ENCODE data around the gene ANGPT4.
"Not testable (repeated sequence)": the region's sequence is repeated elsewhere in the genome, so short reads cannot be mapped to it uniquely, and the experiment has no call there.

ANGPT4 gene

DNA sequence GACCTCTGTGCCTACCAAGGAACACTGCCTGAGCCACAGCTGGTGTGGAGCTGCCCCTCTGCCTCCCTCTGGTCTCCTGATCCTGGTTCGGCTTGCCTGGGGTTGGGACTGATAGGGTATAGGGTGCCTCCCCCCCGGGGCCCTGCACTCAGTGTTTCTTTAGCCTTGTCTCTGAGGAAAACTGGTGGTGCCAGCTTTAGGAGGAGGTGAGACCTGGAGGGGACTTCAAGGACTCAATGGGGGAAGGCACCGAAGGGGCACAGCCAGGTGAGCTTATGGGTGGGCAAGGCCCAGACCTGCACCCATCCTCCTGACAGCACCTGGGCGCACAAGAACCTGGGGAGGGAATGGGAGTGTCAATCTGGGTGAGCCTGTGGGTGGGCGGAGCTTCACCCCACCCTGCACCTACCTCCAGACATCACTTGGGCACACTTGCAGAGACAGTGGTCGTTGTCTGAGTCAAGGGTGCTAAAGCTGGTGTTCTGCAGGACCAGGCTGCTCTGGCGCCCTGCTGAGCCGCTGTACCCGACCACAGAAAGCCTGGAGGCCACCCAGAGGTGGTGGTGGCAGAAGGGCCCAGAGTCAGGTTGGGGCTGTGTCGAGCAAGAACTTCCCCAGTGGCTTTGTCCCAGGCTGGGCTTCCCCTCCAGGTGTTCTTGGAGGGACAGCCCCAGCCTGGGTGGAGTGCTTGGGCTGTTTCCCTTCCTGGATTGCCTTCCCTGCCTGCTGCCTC lies 42.1 kb downstream of the ANGPT4 start:
- no peak for DNase-seq (ENCODE audit: low read depth in 2 of 2)

DNA sequence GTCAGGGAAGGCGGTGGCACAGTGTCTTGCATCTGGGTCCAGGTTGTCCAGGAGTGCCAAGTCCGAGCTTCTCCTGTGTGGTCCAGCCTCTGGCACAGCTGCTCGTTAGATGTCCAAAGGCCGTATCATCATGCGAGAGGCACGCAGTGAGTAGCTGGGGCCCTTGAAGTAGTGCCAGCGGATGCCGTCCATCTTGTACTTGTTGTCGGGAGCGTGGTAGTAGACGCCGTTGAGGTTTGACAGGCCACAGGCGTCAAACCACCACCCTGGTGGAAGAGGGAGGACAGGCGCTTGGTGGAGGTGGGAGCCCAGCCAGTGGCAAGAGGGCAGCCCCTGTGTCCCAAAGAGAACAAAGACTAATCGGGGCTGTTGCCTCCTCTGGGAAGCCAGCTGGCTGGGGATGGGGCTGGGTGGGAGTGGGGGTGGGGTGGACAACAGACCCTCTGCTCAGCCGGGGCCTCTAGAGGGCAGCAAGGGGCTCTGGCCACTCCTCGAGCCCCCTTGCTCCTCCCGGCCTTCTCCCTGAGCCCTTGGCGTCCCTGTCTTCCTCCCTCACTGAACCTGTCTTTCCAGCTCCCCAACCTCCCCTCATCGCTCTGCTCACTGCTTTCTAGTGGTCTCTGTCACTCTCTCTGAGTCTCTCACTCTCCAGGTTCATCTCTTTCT lies 43.1 kb downstream of the ANGPT4 start:
- DNase-seq (ENCODE audit: low read depth in 2 of 2), result no peak

DNA sequence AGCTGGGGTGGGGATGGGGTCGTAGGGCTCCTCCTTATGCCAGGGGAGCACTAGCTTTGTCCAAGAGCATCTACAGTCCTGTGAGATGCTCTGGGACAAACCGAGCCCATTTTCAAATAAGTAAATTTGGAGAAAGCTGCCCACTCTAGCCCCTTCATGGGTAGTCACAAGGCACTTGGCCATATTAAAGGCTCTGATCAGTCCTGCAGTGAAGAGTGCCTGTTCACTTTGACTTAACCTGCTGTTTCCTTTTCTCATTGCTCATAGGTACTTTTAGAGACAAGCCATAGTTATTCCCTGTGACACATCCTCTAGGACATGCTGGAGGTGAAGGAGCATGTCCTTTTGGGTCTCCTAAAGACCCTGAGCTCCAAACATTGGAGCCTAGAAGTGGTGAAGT lies 44.2 kb downstream of the ANGPT4 start:
- no peak for DNase-seq (ENCODE audit: low read depth in 2 of 2)

DNA sequence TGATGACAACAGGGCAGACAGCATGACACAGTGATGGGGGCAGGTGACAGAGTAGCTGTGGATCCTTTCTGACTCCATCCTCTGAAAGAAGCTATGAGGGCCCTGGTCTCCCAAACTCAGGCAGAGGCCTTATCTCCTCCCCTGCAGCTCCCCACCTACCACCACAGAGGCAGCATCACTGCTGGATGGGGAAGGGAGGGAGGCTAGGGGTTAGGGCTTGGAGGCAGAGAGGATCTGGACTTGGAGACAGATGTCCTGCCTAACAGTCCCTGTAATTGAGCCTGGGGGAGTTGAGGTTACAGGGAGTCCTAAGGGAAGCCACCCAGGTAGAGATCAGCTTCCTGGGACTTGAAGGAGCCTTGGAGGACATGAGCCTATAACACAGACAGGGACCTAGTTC lies 44.7 kb downstream of the ANGPT4 start:
- DNase-seq (ENCODE audit: low read depth in 2 of 2), result no peak

DNA sequence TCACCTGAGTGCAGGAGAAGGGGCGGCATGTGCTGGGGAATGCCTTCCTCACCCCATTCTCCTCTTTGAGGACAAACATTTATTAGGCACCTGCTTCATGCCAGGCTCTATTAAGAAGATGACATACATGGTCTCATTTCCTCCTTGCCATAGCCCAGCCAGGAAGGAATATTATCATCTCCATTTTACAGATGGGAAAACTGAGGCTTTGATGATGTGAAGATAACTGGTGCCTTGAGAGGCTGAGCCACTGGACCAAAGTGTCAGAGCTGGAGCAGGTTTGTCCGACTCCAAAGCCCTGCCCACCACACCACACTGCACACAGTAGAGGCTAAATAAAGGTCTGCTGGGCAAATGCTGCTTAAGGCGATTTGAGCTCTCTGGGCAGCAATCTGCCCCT lies 45.4 kb downstream of the ANGPT4 start:
- DNase-seq (ENCODE audit: low read depth in 2 of 2), result no peak

DNA sequence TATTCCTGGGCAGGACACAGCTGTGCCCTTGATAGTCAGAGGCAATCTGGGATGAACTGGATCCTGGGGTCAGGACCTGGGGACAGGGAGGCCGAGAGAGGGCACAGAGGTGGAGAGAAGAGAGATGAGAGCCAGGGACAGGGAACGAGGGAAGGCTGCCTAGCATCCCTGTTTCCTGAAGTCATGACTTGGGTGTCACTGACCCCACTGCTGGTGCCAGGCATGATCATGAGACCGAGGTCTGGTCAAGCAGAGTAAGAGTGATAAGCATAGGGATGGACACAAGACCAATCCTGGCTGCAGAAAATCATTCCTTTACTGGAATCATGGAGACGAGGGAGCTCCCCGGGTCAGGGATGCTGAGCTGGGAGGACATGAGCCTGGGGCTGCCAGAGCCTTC lies 46.5 kb downstream of the ANGPT4 start:
- DNase-seq (ENCODE audit: low read depth in 2 of 2), result no peak

DNA sequence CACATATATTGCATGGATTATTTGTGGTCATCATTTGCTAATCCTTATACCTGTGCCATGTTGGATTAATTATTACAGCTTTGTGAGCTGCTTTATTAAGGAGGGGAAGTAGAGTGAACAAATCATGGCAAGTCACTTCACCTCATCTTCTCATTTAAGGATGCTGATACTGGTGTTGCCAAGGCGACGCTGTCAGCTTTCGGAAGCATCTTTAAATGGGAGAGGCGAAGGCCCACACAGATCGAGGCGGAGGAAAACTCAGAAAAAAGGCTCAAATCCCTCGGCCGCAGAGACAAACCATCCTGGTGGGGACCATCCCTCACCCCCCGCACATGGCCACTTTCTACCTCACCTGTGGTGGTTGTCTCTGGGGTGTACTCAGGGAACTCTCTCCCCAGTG lies 47.9 kb downstream of the ANGPT4 start:
- no peak for DNase-seq (ENCODE audit: low read depth in 2 of 2)

DNA sequence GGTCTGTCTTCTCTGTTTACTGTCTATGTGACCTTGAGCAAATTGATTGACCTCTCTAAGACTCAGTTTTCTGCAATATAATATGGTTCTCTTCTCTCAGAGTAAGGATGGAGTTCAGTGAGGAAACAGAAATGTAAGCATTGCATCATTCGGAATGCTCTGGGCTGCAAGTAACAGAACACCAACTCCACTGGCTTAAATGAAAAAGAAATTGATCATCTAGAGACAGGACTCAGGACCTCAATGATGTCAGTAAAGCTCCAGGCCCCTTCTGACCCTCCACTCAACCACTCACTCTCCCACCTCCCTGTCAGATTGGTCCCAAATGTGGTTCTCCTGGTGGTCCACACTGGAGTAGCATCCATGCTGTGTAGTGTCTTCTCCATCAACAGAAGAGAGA lies 50.7 kb downstream of the ANGPT4 start:
- no peak for DNase-seq (ENCODE audit: low read depth in 2 of 2)

DNA sequence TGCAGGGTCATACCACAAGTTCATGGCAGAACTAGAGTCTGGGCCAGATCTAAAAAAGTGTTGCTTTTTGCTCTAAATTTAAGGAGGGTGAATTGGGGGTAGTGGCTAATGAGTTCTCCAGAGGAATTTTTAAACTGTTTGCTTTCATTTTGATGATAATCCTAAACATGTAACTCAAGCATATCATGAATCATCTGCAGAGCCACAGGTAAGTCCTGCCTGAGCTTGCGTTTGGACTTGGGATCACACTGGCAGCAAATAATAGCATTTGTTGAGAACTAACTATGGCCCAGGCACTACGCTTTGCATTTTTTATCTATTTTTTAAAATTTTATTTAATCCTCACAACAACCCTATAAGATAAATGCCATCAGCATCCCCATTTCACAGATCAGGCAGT lies 55.2 kb downstream of the ANGPT4 start:
- DNase-seq (ENCODE audit: low read depth in 2 of 2), result no peak

DNA sequence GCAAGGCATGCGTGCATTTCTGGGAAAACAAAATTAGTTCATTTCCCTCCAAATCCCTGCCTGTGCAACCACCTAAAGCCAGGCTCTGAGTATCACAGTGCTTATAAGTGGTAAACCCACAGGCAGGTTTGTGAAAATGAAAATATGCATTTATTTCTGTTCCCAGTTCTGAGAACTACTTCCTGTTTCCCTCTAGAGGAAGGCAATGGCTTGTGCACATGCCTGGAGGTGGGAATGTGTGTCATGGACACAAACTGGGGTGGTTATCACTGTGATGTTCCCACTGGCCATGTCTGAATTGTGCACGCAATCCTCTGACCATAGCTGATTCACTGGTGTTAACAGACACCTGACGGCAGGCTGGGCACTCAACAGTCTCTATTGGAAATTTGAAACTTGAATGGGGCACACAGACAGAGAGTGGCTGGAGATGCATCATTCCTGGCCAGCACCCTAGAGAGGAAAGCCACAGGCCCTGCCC lies 56.3 kb downstream of the ANGPT4 start:
- no peak for DNase-seq (ENCODE audit: low read depth in 2 of 2)

DNA sequence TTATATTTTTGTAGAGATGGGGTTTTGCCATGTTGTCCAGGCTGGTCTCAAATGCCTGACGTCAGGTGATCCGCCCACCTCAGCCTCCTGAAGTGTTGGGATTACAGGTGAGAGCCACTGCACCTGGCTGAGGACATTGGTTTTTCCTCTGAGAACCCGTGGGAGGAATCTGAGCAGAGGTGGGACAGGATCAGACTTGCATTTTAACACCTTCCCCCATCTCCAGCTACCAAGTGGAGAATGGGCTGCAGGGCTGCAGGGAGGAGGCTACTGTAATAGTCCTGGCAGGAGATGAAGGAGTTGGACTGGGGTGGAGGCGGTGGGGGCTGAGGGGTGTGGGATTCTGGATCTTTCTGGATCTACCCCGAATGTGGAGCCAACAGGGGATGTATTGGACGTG lies 58.1 kb downstream of the ANGPT4 start:
- no peak for DNase-seq (ENCODE audit: low read depth in 2 of 2)

DNA sequence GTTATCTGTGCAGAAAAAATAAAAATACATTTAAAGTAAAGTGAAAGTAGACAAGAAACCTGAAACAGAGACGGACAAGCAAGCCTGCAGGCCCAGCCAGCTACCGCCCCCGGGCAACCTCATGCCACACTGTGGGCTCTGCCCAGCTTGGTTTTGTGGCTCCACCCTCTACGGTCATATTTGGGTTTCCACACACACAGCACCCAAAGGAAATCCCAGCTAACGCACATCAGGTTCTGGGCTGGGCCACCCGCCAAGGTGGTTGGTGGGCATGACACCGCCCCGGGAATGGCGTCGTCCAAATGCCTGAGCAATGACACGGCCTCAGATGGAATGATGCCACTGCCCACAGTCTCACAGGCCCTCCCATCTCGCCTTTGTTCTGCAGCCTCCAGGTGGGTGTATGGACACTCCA lies 59.8 kb downstream of the ANGPT4 start:
- DNase-seq (ENCODE audit: low read depth in 2 of 2), result no peak

DNA sequence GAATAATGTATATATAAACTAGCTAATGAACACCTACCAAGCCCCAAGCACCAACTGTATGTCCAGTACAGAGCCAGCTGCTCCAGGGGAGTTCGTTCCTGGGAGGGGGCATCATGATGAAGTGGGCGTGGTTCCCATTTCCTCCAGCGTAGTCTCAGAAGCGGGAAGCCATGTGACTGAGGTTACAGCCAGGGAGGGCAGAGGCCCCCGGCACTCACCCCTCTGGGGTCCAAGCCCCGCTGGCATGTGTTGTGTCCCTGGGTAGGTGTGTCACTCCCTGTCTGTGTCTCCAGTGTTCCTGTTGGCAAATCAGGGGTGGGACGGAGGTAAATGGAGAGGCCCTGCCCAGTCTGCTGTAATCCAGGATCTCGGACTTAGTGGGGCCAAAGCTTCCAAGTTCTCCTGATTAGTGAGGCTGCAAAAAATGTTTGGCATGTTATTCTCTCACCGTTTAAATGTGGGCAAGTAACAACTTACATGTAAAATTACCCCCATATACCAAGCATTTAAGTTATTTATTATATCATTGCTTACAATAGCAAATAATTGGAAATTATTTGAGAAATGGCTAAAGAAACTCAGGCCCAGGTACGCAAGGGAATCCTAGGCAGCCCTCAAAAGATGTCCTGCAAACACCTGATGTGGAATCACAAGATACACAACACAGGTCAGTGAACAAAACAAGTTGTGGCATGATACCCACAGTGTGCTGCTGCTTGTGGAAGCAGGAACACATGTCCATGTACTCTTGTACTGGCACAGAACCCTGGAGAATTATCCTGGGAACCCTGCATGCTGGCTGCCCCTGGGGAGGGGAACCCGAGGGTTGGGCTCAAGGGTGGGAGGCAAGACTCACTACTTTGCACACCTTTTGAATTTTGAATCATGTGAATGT lies 60.4 kb downstream of the ANGPT4 start:
- no peak for DNase-seq (ENCODE audit: low read depth in 2 of 2)

DNA sequence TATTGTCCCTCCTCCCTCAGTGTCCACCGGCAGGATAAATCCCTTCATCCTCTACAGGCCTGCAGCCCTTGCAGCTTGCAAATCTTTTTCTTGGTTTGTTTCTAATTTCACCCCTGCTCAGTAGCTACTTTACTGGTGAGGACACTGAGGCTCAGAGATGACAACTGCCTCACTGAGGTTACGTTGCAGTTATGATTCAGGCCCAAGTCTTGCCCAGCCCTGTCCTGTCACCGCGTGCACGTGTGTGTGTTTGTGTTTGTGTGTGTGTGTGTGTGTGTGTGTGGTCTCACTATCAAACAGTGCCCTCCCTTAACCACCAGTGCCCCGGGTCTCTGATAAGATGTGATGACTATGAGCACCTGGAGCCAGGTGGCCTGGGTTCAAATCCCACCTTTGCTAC lies 61.5 kb downstream of the ANGPT4 start:
- DNase-seq (ENCODE audit: low read depth in 2 of 2), result no peak

DNA sequence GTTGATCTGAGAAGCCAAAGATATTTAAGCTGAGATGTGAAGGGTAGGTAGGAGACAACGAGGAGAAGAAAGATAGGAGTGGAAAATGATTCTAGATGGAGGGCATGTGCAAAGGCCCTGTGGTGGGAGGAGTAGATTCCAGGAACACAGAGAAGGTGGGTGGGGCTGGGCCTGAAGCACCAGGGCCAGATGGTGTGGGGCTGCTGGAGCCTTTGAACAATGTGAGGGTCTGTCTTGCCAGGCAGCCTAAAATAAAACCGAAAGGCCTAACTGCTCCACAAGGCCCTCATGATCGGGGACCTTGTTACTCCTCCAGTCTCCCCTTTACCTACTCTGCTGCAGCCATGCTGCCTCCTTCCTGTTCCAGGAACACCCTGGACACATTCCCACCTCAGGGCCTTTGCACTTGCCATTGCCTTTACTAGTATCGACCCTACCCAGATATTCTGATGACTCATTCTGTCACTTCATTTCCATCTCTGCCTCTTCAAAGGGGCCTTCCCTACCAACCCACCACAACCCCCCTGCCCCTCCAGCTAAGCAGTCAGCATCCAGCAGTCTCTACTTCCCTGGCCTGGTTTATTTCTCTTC lies 62.6 kb downstream of the ANGPT4 start:
- DNase-seq (ENCODE audit: low read depth in 2 of 2), result no peak

DNA sequence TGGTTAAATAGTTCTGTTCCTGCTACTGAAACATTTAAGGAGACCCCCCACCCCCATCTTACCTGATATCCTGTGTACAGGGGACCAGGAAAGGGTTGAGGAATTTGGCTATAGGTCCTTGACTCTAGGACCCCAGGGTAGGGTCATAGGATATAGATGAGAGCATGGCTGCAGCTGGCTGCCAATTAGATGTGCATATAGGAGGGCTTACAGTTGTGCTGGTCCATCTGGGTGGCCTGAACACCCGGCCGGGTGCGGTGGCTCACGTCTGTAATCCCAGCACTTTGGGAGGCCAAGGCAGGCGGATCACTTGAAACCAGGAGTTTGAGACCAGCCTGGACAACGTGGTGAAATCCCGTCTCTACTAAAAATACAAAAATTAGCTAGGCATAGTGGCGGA lies 67.4 kb downstream of the ANGPT4 start:
- DNase-seq (ENCODE audit: low read depth in 2 of 2), result not testable (repeated sequence)

DNA sequence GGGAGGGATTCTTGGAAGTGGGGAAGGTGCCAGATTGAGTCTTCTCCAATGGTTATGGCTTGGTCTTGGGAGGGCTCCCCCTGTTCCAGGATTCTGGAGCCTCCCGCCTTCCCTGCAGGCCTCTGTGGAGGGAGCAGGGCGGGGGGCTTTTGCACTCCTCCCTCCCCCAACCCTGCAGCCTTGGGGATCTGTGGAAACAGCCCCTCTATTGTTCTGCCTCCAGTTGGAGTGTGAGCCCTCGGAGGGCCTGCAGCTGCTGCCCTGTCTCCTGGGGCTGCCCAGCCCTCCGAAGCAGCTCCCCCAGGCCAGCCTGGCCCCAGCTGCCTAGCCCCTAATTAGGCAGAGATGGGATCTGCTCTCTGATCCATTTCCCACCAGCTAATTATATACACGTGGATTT lies 67.9 kb downstream of the ANGPT4 start:
- no peak for DNase-seq (ENCODE audit: low read depth in 2 of 2)

DNA sequence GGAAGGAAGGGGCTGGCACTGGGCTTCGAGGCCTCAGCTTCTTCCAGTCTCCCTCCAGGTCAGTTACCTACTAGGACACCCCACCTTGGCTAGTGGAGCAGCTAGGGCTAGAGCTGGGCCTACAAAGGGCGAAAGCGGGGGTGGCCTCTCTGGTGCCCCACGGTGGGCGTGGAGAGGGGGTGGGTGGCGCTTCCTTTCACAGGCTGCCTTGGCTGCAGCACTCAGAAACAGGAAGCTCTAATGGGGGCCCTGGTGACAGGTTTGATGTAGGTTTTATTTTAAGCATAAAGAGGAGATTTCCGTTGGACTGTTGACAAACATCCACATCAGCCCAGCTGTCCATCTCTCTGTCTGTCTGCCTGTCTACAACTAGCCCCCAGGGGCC lies 69.2 kb downstream of the ANGPT4 start:
- no peak for DNase-seq (ENCODE audit: low read depth in 2 of 2)

DNA sequence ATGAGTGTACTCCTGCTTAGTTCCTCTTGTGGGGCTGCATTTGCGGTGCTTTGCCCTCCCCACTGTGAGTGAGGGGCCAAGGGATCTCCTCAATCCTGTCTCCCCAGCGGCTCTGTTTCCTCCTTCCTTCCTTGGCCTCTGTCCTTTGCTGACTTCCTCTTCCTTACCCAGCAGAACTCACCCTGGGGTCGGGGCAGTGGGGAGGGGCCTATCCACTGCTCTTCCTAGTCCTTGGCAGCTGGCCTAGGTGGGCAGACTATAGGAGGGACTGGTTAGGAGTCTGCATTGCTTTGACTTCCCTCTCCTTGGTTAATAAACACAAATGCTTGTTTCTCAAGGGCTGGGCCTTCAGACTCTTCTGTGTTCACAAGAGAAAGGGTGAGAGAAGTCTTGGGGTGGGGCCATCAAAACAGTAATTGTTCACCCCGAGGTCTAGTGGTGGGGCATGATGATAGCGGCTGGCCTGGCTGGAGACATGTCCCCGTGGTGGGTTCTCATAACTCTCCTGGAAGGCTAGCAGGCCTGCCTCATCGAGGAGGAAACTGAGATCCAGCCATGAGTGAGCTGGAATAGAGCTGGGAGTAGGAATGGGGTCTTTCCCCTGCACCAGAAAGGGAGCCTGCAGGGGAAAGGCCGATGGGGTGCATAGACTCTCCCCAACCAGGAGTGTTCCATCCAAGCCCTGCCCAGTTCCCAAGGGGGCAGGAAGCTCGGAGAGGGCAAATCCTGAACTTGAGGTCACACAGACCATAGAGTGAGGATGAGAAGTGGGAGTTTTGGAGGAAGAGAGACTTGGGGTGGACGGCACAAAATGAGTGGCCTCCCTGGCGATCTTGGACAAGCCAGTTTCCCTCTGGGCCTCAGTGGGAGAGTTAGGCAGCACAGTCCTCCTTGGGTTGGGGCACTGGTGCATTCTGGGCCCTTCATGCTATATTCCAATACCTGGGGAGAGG lies 69.9 kb downstream of the ANGPT4 start:
- DNase-seq (ENCODE audit: low read depth in 2 of 2), result no peak

DNA sequence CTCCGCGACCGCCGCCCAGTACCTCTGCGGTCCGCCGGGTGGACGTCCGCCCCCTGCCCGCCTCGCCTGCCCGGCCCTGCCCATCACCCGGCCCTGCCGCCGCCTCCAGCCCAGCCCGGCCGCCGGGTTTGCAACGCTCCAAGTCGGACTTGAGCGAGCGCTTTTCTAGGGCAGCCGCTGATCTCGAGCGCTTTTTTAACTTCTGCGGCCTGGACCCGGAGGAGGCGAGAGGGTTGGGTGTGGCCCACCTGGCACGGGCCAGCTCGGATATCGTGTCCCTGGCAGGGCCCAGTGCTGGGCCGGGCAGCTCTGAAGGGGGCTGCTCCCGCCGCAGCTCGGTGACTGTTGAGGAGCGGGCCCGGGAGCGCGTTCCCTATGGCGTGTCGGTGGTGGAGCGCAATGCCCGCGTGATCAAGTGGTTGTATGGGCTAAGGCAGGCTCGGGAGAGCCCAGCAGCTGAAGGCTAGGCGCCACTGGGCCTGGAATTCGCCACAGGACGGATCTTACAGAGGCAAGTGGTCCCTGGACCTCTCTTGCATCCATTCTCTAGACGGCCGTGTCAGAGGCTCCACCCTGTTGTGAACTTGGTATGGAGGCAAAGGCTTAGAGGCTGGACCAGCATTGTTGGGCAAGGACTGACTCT lies 70.8 kb downstream of the ANGPT4 start:
- no peak for DNase-seq (ENCODE audit: low read depth in 2 of 2)
